GM18861 (cell line): ENCODE data around the gene AKAP7.

Source experiments
- ATAC-seq: cut with Tn5 transposase; IDR thresholded peaks from one replicate; pipeline ENCODE4 v1.9.1; 2021; ENCODE audit not compliant: unreplicated experiment

Gene AKAP7

DNA sequence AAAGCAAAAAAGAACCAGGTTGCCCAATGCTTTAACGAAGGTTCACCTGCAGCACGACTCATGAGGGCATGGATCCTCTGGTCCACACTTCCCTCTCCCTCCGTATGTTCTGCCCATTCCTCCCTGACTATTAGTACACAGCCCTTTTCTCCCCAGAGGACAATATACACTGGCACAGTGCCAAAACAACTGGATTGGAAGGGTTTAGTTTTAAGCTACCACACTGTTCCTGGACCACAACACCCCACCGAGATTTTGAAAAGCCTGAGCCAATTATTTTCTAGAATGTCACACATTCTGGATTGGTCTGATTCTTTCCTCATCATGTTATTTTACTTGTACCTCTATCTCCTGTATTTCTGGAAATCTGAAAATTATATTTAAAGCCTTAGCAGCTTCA, 2.9 kb upstream of the AKAP7 start:
- ATAC-seq: no peak

DNA sequence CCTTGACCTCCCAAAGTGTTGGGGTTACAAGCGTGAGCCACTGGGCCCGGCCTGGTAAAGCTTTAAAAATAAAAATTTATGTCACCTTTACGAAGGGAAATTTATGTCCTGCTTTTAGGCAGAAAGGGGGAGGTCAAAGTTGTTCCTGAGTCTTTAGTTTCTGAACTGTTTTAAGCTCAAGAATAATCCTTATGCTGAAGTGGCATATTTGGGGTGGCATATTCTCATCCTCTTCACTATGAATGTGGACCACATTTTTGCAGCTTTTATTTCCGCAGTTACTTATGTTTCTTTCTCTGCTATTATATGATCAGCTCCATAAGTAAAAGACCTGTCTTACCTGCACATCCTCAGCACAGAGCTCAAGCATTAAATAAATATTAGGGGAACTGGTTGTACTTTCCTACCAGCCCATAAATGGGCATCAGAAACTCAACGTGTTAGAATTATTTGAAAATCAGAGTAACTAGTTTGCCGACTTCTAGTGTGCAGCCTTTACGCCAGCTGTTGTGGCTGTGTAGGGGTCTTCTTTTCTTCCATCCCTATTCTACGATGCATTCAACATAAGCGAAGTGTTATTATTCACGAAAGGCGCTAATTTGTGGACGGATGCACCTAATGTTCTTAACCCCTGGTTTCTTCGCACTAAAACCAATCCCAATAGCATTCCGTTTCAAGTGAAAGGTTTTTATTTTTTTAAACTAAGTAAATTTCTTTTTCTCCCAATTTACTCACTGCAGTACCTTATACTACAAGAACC, 867 bp upstream of the AKAP7 start:
- ATAC-seq: no peak

DNA sequence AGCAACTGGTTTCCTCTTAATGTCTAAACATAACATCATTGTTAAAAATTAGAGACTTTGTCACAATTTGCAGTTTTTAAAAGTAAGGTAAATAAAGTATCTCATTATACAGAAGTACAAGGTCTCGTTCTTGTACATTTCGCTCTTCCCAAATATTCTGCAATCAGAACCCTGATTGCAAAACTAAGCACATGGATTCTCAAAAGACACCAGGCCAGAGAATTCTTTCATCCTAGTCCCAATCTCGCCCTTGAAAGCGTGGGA, 355 bp upstream of the AKAP7 start:
- no peak for ATAC-seq

DNA sequence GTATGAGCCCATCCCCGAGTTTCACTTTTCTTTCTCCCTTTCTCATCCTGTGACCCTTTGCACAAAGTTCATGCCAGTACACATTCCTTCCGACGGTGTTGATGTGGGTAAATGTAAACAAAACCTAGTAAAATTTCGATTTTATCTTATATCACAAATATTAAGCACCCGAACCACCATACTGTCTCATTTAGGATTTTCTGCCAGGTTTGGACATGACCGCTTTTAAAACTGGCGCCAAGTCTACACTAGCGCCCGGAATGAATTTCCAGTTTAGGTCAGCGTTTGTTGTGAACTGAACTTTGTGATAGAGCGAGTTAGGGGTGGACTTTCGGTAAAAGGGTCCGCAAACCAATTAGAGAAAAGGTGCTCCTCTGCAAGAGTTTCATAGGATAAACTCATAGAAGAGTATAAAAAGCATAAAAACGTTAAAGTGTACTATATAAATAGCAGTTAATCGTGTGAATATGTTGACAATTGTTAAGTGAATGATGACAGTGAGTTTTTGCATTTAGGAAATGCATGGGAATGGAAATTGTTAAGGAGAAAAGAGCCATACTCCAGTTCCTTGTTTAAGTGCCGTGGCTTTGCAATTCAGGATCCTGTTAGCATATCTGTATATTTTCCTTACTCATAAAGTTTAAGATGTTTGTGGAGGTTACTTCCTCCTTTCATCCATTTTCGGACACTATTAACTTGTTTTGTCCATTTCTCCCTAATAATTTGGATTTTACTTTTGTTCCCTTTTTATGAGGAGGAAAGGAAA, 937 bp downstream of the AKAP7 start:
- peak; percentile 6 for ATAC-seq

DNA sequence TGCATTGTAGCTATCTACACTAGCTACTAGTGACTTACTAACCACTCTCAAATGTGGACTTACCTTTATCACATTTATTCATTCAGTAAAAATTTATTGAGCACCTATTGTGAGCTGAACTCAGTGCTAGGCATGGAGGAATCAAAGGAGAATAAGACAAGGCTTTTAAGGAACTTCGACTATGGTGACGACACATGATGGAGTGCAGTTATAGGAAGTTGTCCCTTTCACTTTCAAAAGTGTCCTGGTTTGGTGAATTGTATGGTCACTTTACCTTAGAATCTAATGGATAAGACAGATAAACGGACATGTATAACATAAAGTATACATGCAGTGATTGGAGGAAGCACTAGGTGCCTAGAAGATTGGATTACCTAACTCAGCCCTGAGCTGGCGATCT, 4.3 kb downstream of the AKAP7 start:
- ATAC-seq: no peak

DNA sequence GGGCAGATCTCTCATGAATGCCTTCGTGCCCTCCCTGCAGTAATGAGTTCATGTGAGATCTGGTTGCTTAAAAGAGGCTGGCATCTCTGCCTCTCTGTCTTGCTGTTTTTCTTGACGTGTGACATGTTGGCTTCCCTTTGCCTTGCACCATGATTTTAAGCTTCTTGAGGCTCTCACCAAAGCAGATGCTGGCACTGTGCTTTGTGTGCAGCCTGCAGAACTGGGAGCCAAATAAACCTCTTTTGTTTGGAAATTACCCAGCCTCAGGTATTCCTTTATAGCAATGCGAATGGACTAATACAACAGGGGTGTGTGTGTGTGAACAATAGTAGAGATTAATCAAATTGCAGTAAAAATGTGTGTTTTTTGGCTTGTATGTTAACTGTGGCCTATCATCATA, 8.1 kb downstream of the AKAP7 start:
- ATAC-seq: no peak

DNA sequence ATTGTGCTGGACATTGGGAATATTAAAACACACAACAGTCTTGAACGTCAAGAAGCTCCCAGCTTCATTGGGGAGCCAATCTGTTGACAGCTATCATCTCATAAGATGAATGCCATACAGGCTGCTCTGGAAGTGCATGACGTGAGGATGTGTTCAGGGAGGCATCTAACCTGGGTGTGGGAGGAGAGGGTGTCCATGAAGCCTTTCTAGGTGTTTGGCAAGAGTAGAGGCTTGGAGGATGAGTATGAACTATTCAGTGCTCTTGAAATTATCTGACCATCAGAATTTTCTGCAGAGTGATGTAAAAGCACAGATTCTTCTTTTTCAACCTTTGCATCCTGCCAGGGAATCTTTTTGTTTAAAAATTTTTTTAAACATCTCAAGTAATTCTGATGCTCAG, 11.6 kb downstream of the AKAP7 start:
- ATAC-seq: no peak

DNA sequence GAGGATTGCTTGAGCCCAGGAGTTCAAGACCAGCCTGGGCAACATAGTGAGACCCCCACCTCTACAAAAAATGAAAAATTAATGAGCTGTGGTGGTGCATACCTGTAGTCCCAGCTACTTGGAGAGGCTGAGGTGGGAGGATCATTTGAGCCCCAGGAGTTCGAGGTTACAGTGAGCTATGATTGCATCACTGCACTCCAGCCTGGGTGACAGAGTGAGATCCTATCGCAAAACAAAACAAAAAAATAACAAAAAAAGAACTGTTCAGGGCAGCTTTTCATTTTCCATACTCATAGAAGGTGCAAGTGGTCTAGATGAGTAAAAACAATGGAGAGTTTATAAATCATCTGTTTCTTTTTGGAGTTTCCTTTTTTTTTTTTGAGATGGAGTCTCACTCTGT, 21.1 kb downstream of the AKAP7 start:
- ATAC-seq: no peak

DNA sequence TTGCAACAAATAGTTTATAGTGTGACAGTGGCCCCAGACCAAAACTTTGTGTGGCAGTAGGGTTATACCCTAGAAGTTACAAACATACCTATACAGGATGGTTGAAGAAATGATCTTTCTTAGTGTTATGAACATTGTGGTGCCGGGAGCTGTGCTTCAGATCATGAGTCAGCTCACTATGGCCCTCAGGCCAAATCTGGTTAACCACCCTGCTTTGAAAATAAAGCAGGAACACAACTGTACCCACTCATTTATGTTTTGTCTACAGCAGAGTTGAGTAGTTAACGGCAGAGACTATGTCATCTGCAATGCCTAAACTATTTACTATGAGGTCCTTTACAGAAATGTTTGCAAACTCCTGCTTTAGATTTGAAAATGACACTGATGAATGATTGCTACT, 24.3 kb downstream of the AKAP7 start:
- no peak for ATAC-seq

DNA sequence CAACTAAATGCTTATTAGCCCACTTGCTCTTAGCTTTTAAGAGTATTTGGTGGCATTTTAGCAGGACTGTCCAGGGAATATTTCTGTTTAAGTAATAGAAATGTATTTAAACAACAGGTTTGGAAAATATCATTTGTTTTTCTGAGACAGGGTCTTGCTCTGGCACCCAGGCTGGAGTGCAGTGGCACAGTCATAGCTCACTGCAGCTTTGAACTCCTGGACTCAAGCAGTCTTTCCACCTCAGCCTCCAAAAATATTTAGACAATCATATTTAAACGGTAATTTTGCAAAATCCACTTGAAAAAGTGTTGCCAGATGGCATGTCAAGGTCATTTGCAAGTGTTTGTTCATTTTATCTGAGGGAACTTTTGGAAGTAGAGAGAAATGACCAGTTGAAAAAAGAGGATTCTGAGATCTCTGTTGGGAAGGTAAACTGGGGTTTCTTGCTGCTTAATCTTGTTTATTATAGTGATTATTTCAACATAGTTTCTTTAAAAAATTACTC, 25.0 kb downstream of the AKAP7 start:
- ATAC-seq: no peak

DNA sequence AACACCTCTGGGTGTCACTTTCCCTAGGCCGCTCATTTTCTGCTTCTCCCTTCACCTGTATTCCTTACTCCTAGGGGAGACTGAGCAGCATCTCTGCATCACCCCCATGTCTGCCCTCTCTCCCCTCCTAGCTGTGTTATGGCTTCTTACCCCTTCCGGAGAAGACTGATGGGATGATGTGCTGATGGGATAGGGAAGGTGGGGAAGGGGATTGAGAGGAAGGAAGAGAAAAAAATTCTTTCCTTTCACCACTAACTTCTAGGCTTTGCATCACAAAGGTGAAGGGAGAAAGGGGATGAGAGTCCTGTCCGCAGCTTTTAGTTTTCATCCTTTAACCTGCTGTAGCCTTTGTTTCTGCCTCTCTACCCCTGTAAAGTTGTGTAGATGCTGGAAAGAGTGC, 26.7 kb downstream of the AKAP7 start:
- ATAC-seq: no peak

DNA sequence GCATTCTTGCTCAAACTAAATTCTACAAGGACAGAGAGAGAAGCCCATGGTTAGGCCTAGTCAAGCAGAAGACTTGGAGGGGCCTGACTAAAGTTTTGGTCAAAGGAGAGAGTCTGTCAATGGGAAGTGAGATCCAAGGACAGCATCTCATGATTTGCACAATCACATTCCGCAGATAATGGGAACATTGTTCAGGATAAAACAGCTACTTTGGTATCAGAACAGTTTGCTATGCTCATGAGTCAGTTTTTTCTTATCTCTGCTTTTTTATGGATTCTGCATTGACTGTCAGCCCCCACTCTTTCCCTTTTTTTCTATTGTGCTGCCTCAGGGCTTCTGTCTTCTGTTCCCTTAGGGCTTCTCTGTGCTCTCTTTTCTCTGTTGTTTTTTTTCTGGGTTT, 28.6 kb downstream of the AKAP7 start:
- ATAC-seq: no peak

DNA sequence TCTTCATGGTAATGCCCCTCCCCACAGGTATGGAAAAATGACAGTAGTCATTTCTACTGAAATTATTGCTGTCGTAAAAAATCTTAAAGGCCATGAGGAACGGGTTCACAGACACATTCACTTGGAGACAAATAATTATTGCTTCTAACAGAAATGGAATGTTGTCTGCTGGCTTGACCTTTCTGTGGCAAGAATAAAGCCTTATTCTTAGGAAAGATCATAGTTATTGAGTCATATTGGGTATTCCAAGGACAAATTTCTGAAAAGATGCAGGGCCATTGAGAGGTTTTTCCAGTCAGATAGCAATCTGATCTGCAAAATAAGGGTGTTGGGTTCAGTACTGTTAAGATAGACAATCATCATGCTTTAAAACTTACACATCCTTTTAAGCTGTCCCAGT, 29.2 kb downstream of the AKAP7 start:
- ATAC-seq: no peak

DNA sequence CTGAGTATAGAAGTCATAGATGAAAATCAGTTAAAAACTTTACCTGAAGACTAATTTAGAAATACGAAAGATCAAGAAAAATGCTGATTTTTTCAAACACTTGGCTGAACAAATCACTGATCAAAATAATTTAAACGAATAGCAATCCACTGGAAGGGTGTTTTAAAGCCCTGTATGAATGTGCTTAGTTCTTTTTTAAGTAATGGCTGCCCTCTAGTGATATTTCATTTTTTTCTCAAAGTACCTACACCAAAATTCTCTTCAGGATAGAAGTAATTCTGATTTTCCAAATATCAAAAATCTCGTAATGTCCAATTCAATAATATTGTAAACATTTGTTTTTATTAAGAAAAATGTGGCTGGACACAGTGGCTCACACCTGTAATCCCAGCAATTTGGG, 32.5 kb downstream of the AKAP7 start:
- ATAC-seq: no peak

DNA sequence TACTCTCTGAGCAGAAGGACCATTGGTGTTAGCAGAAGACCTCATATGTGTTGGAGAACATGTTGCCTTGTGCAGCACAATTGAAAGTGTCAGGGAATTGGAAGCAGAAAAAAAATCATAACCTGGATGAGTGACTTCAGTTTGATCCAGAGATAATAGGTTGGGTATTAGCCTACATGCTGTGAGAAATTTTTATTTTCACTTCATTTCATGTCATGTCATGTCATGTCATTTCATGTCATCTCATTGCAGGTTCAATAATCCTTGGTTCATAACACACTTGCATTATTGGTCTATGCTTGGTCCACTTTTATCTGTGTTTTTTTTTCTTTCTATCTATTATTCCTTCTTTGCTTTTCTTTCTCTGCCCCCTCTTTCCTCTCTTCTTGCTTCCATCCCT, 34.3 kb downstream of the AKAP7 start:
- no peak for ATAC-seq

DNA sequence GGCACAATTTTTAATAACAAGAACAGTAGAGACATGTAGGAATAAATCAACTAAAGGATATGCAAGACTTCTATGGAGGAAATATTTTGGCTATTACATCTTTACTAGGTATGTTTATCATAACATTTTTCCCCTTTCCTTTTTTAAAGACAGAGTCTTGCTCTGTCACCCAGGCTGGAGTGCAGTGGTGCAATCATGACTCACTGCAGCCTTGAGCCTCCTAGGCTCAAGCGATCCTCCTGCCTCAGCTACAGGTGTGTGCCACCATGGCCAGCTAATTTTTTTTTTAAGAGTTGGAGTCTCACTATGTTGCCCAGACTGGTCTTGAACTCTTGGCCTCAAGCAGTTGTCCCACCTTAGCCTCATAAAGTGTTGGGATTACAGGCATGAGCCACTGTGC, 37.0 kb downstream of the AKAP7 start:
- ATAC-seq: no peak

DNA sequence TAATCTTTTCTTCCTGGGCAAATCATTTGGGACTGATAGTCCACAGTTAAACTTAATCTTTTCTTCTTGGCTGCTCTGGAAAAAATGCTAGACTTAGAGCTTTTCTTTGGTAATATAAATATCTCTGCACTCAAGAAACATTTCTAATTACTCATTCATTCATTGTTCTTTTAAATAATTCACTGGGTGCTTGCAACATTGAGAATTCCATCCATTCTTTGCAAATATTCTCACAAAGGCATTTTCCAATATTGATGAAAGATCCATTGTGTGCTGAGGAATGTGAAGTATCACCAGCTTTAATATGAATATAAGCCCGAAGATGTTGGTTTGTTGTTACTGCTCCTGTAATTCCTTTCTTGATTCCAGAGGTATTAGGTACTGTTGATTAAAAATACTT, 38.4 kb downstream of the AKAP7 start:
- no peak for ATAC-seq

DNA sequence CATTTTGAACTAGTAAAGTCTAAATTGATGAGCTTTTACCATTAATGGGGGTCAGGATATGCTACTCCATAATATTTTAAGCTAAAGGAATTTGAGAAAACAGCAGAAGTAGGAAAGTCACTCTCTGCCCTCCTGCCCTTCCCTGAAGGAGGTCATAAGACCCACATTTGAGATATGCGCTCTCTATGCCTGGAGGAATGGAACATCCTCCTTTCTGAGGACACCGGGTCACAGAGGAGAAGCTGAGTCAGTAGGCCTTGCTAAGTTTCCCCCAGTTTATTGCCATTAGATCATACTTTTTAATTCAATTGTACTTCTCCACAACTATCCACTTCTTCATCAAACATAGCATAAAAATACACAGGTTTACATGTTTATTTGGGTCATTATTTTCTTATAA, 40.3 kb downstream of the AKAP7 start:
- no peak for ATAC-seq

DNA sequence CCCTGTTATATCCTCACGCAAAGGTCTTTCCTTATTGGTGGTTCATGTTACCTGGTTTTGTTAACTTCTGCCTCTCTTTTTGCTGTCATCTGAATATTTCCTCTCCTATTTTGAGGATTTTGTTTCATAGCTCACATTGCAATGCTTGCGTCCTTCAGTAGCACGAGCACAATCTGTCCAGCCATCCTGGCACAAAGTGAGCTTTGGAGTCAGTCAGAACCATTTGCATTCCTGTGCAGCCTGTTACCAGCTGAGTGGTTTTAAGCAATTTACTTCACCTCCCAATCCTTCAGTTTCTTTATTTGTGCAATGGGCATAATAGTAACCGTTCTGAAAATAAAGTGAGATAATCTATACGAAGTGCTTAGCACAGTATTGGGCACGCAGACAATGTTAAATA, 42.7 kb downstream of the AKAP7 start:
- no peak for ATAC-seq

DNA sequence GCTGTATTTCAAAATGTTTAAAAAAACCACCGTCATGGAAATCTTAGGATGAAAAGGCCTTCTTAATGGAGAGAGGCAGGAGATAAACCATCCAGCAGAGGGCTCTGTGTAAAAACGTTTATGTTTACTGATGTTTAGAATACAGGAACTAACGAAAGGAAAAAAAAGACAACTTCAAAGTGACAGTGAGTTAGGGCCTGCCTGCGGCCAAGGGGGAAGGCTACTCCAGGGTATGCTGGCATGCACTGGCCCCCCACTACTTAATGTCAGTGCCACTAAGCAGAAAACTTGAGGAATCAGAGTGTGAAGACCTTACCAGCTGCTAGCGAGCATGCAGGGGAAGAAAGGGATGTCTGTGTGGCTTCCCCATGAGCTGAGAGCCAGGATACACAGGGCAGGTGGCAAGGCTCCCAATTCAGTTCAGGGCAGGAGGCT, 47.7 kb downstream of the AKAP7 start:
- ATAC-seq: no peak

DNA sequence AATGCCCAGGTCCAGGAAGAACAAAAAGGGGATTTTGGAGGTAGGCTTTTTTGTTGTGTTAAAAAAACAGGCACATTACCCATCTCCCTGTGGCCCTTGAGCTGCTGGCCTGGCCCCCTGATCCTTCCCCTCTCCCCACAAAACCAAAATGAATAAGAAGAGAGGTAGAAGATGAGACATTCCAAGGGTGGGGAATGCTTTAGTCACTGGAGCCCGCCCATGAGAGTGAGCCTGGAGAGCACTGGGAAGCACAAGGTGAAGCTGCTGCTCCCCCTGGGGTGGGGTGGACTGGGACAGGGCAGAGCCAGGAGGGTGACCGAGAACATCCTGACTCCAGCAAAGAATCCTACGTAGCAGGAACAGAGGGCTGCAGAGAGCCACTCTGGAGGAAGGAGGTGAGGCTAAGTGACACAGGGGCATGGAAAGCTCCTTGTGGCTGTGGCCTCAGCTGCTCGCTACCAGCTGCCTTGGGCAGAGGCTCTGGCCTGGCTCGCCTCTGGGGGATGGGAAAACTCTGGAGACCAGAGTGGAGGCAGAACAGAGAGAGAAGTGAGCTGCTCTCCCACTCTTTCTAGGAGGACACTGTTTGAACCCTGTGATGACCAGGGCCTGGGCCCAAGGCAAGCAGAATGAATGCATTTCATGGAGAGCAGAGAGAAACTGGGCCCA, 48.3 kb downstream of the AKAP7 start:
- ATAC-seq: no peak

DNA sequence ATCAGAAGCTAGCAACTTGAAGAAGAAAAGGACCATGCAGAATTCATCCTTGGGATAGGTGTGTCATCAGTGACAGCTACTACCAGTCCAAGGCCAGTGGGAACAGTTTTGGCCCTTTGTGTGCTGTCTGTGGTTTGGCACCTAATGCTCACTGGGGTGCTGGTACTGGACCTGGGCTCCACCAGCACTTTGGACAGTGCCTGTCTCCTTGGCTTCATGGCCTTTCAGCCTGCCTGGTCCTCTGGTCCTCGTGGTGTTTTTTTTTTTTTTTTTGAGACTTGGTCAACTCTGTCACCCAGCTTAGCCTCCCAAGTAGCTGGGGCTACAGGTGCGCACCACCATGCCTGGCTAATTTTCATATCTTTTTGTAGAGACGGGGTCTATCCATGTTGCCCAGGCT, 56.3 kb downstream of the AKAP7 start:
- ATAC-seq: no peak
